Adrenal gland (tissue), 12 donors: Measurements from ENCODE around the gene ROR1. TPM values are rescaled to one million over a fixed set of nuclear protein-coding genes. Genes with fewer than 3 reads are reported as not detected.

ENCODE experiments used
- DNase-seq, 7 donors: peaks; one replicate each; pipeline ENCODE4 v3.0.0-alpha.2; 2019 to 2020
- H3K27ac ChIP-seq, 5 donors: fragments of 200-600 bp; sonication (generic) in 4 of 5; 1 replicate in 3 of 5; 2 replicates in 2 of 5; pipeline versions ENCODE4 v1.5.1 to v1.8.0; 2016 to 2020; ENCODE audit warnings: mild to moderate bottlenecking in 1 of 5
- H3K27me3 ChIP-seq: fragments of 200-600 bp; 2 replicates; pipeline ENCODE4 v1.8.0; 2021
- H3K36me3 ChIP-seq, 2 donors: fragments of 200-600 bp; replicated peaks in 1 of 2; 1 replicate in 1 of 2; 2 replicates in 1 of 2; pipeline versions ENCODE4 v1.5.1 to v1.8.0; 2018 to 2022
- H3K4me1 ChIP-seq, 2 donors: fragments of 200-600 bp; replicated peaks in 1 of 2; 1 replicate in 1 of 2; 2 replicates in 1 of 2; pipeline versions ENCODE4 v1.5.1 to v1.8.0; 2018 to 2021
- H3K4me3 ChIP-seq, 4 donors: fragments of 200-600 bp; sonication (generic) in 3 of 4; one replicate each; pipeline ENCODE4 v1.5.1; 2016 to 2018
- H3K9me3 ChIP-seq, 3 donors: fragments of 200-600 bp; sonication (generic) in 1 of 3; replicated peaks in 1 of 3; 1 replicate in 2 of 3; 2 replicates in 1 of 3; pipeline versions ENCODE4 v1.5.1 to v1.8.0; 2016 to 2021
- CTCF ChIP-seq, 6 experiments: fragments of 450-650 bp in 4 of 6; fragments of 200-600 bp in 2 of 6; sonication (generic) in 1 of 6; IDR thresholded peaks; 1 replicate in 5 of 6; 2 replicates in 1 of 6; pipeline versions ENCODE4 v1.5.1 to v1.8.0; 2016 to 2021; ENCODE audit warnings: antibody characterized with exemption in 6 of 6, mild to moderate bottlenecking in 2 of 6, moderate library complexity in 1 of 6
- POLR2A ChIP-seq, 2 donors: fragments of 450-650 bp; IDR thresholded peaks; one replicate each; pipeline ENCODE4 v1.6.1; 2017; ENCODE audit warnings: antibody characterized with exemption in 2 of 2, mild to moderate bottlenecking in 2 of 2, moderate library complexity in 1 of 2
- WGBS, 4 donors: extraction: QIAGEN DNeasy Blood & Tissue Kit in 2 of 4; methylation state at CpG; one replicate each; pipeline versions ENCODE4 v1.1.5 to v1.1.7; 2013 to 2017; 5-methylcytosine and 5-hydroxymethylcytosine counted together
- intact Hi-C, 2 donors: fragments of 100-400 bp; cut with DNase I; formaldehyde crosslinking; loops; one replicate each; pipeline versions ENCODE4 v1.14.1 to v1.15.0; 2022 to 2023
- polyA plus RNA-seq, 3 donors: library from polyadenylated mRNA; stranded (reverse); fragments of 200-250 nt in 2 of 3; fragments of 350-450 nt in 1 of 3; fragmentation: Illumina TruSeq in 1 of 3; extraction: RNeasy Lipid Tissue Mini Kit (QIAGEN cat#74804) in 1 of 3; gene quantifications; one replicate each; pipeline ENCODE4 v1.2.3, GENCODE V29; 2013 to 2014
- total RNA-seq, 9 donors: library from RNA; depleted of rRNA in 4 of 9; stranded (reverse); fragments of >200 nt in 4 of 9; fragments of 120-200 nt in 1 of 9; fragmentation: NEBNext Ultra II Directional in 1 of 9; extraction: Animal tissue kit (Norgen Biotek cat#: 25700) in 1 of 9; gene quantifications; one replicate each; pipeline versions ENCODE4 v1.1.0 to v1.2.4, GENCODE V29; 2013 to 2023
- donor health status: healthy with polysubstance abuse.
- donor health status: Bipolar disorder and iron deficiency.
- donor health status: DM: yes; HTN: yes; CAD: no.
- donor health status: DM: no; HTN: no; CAD: no.
- donor health status: DM: no; HTN: no; CAD: no.
- donor health status: DM: yes; HTN: yes; CAD: no.

The ROR1 gene
- total and polyA plus RNA-seq, 12 donors, result 0.54 to 4.6 (median 2.6) TPM

GRCh38 chr1:63951059-63951946 lies 177.5 kb downstream of the ROR1 start:
- intact Hi-C loops, result loop anchor here in 1 of 2 donors (10.0 kb wide), 1 partner anchor 133 kb away; no protein-coding TSS in a partner anchor
- TF ChIP-seq POLR2A (IDR thresholded peaks at IDR 0.05) (no peak), CTCF (IDR thresholded peaks at IDR 0.05) (no peak)
- no peak for DNase-seq
- Histone ChIP-seq H3K27me3 (no peaks in the 10 kb centered on the region), H3K36me3 (no peaks in the 10 kb centered on the region), H3K4me3 (no peak overlapping the region), H3K27ac (no peak overlapping the region), H3K4me1 (peaks cover 10 to 18% of the 10 kb centered on the region in 2 donors), H3K9me3 (peaks cover 0 to 7% (median 0%) of the 10 kb centered on the region in 3 donors)
- 75 to 82% (median 80%) methylated on average over 5 of the region's 5 CpGs for WGBS, 4 donors

- no peak for DNase-seq
- intact Hi-C loops, result loop anchor here in 1 of 2 donors (10.0 kb wide), 1 partner anchor 131 kb away; no protein-coding TSS in a partner anchor
- Histone ChIP-seq H3K4me1 (peaks cover 10 to 18% of the 10 kb centered on the region in 2 donors), H3K27me3 (no peaks in the 10 kb centered on the region), H3K36me3 (no peaks in the 10 kb centered on the region), H3K4me3 (no peak overlapping the region), H3K9me3 (peaks cover 0 to 7% (median 0%) of the 10 kb centered on the region in 3 donors), H3K27ac (no peak overlapping the region)
- TF ChIP-seq POLR2A (IDR thresholded peaks at IDR 0.05) (no peak), CTCF (IDR thresholded peaks at IDR 0.05) (no peak)
- 83 to 93% (median 88%) methylated on average over 1 of the region's 1 CpG for WGBS, 4 donors
Measured at GRCh38 chr1:63954187-63954586, 180.4 kb downstream of the ROR1 start.

- Histone ChIP-seq H3K27me3 (no peaks in the 10 kb centered on the region), H3K9me3 (peaks cover 0 to 7% (median 0%) of the 10 kb centered on the region in 3 donors), H3K36me3 (no peaks in the 10 kb centered on the region), H3K4me3 (no peak overlapping the region), H3K4me1 (peaks cover 10 to 18% of the 10 kb centered on the region in 2 donors), H3K27ac (peak overlapping the region in 4 of 5 donors; percentile 12 to 58 (median 43))
- DNase-seq, result peak; percentile 35 to 69 (median 66)
- TF ChIP-seq CTCF (IDR thresholded peaks at IDR 0.05) (no peak), POLR2A (IDR thresholded peaks at IDR 0.05) (no peak)
- 30 to 58% (median 38%) methylated on average over 8 of the region's 8 CpGs for WGBS, 4 donors
- intact Hi-C loops, result loop anchor here in 1 of 2 donors (10.0 kb wide), 1 partner anchor 129 kb away; no protein-coding TSS in a partner anchor
Measured at GRCh38 chr1:63955370-63956145, 181.7 kb downstream of the ROR1 start.

GRCh38 chr1:63958556-63958955 lies 184.7 kb downstream of the ROR1 start:
- Histone ChIP-seq H3K27ac (no peak overlapping the region), H3K4me1 (peaks cover 10 to 18% of the 10 kb centered on the region in 2 donors), H3K4me3 (no peak overlapping the region), H3K9me3 (peaks cover 0 to 7% (median 0%) of the 10 kb centered on the region in 3 donors), H3K36me3 (no peaks in the 10 kb centered on the region), H3K27me3 (no peaks in the 10 kb centered on the region)
- intact Hi-C loops, result loop anchor here in 1 of 2 donors (10.0 kb wide), 1 partner anchor 126 kb away; no protein-coding TSS in a partner anchor
- WGBS, 4 donors, result 86 to 93% (median 90%) methylated on average over 2 of the region's 2 CpGs
- DNase-seq, result no peak
- TF ChIP-seq CTCF (IDR thresholded peaks at IDR 0.05) (no peak), POLR2A (IDR thresholded peaks at IDR 0.05) (no peak)
